IMR-90 (cell line): Measurements from ENCODE around the gene PDGFRA.

Experiments used
- CTCF ChIP-seq: conservative IDR thresholded peaks from 2 replicates; pipeline ENCODE4 v1.5.1; 2012; ENCODE audit warnings: mild to moderate bottlenecking, low read depth, low read length, improper control_type of control experiment
- MAFK ChIP-seq: IDR thresholded peaks from 2 replicates; pipeline ENCODE4 v1.6.1; 2012; ENCODE audit warnings: low read depth, low read length, improper control_type of control experiment
- POLR2A ChIP-seq: IDR thresholded peaks from 2 replicates; pipeline ENCODE4 v1.6.1; 2012; ENCODE audit warnings: mild to moderate bottlenecking, low read depth, low read length
- RCOR1 ChIP-seq: IDR thresholded peaks from 2 replicates; pipeline ENCODE4 v1.6.1; 2012; ENCODE audit warnings: mild to moderate bottlenecking, low read length, improper control_type of control experiment; ENCODE audit not compliant: insufficient replicate concordance

DNA sequence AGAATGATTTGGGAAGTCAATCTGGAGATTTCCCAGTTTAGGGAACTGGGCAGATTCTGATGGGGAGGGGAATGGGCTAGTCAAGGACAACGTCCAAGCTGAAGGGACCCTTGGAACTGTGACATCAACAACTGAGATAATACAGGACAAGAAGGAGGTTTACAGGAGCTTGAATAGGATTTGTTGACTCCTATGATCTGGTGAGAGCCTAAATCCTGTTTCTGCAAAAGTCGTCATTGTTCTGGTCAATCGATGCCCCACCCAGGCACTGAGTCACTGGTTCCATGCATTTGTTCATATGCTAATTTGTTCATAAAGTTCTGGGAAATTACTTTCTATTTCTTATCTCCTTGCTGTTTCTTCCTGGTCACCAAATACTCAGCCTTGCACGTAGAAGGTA, 15.3 kb upstream of the PDGFRA start:
- TF ChIP-seq RCOR1 (no peak), CTCF (no peak), MAFK (no peak), POLR2A (no peak)
